Esophagus muscularis mucosa (tissue), 4 donors: ENCODE measurements around the gene NPTXR. TPM values are rescaled to one million over a fixed set of nuclear protein-coding genes. Genes with fewer than 3 reads are reported as not detected.

ENCODE experiments used
- DNase-seq: peaks from one replicate; pipeline ENCODE4 v3.0.0-alpha.2; 2017; ENCODE audit errors: extremely low spot score
- H3K27ac ChIP-seq, 4 donors: fragments of 200-600 bp; sonication (generic); replicated peaks in 1 of 4; 1 replicate in 3 of 4; 2 replicates in 1 of 4; pipeline ENCODE4 v1.5.1; 2016 to 2019; ENCODE audit warnings: mild to moderate bottlenecking in 1 of 4
- H3K27me3 ChIP-seq, 4 donors: fragments of 200-600 bp; sonication (generic); one replicate each; pipeline versions ENCODE4 v1.5.1 to v1.6.0; 2016 to 2019
- H3K36me3 ChIP-seq, 4 donors: fragments of 200-600 bp; sonication (generic); one replicate each; pipeline ENCODE4 v1.5.1; 2016 to 2019
- H3K4me1 ChIP-seq, 4 donors: fragments of 200-600 bp; sonication (generic); one replicate each; pipeline ENCODE4 v1.5.1; 2016 to 2019
- H3K4me3 ChIP-seq, 4 donors: fragments of 200-600 bp; sonication (generic); 1 replicate in 2 of 4; 2 replicates in 2 of 4; pipeline ENCODE4 v1.5.1; 2016 to 2019; ENCODE audit warnings: mild to moderate bottlenecking in 4 of 4, moderate library complexity in 1 of 4
- H3K9me3 ChIP-seq, 4 donors: fragments of 200-600 bp; sonication (generic); 1 replicate in 3 of 4; 2 replicates in 1 of 4; pipeline ENCODE4 v1.5.1; 2016 to 2019
- CTCF ChIP-seq, 3 experiments: fragments of 200-600 bp in 2 of 3; fragments of 450-650 bp in 1 of 3; sonication (generic) in 2 of 3; IDR thresholded peaks; one replicate each; pipeline ENCODE4 v1.5.1; 2017 to 2019; ENCODE audit warnings: antibody characterized with exemption in 3 of 3, mild to moderate bottlenecking in 2 of 3, moderate library complexity in 1 of 3
- EP300 ChIP-seq: sonication (generic); formaldehyde crosslinking; IDR thresholded peaks from one replicate; pipeline ENCODE4 v1.6.1; 2017; ENCODE audit warnings: antibody characterized with exemption
- POLR2A ChIP-seq: fragments of 450-650 bp; IDR thresholded peaks from one replicate; pipeline ENCODE4 v1.6.1; 2017; ENCODE audit warnings: antibody characterized with exemption, moderate library complexity, mild to moderate bottlenecking, low read depth
- POLR2AphosphoS5 ChIP-seq, 2 donors: sonication (generic); formaldehyde crosslinking; IDR thresholded peaks; one replicate each; pipeline ENCODE4 v1.6.1; 2017; ENCODE audit warnings: antibody characterized with exemption in 2 of 2
- WGBS: methylation state at CpG from one replicate; pipeline ENCODE4 v1.1.5; 2018; 5-methylcytosine and 5-hydroxymethylcytosine counted together
- intact Hi-C: fragments of 100-400 bp; cut with DNase I; formaldehyde crosslinking; loops from one replicate; pipeline ENCODE4 v1.15.1; 2023
- total RNA-seq, 4 donors: library from RNA; depleted of rRNA; stranded (reverse); fragments of >200 nt; gene quantifications; one replicate each; pipeline versions ENCODE4 v1.1.0 to v1.2.1, GENCODE V29; 2016

Gene NPTXR
- total RNA-seq, 4 donors from 2014 or later, result 8.2 to 15.0 (median 8.8) TPM

- intact Hi-C loops, result no loop called here
- Histone ChIP-seq H3K27ac (peak overlapping the region; percentile 86 to 90 (median 88)), H3K27me3 (no peaks in the 10 kb centered on the region), H3K4me1 (peaks cover 21 to 43% (median 33%) of the 10 kb centered on the region in 4 donors), H3K36me3 (no peaks in the 10 kb centered on the region), H3K9me3 (no peaks in the 10 kb centered on the region), H3K4me3 (no peak overlapping the region)
- WGBS, result 48% methylated on average over 9 of the region's 9 CpGs
- DNase-seq, result no peak
- TF ChIP-seq POLR2A, result no peak
- TF ChIP-seq POLR2AphosphoS5 (IDR thresholded peaks at IDR 0.05), result no peak
- no peak for TF ChIP-seq EP300
- no peak for TF ChIP-seq CTCF (IDR thresholded peaks at IDR 0.05)
Measured at GRCh38 chr22:38882972-38883622, 39.3 kb upstream of the NPTXR start.

- H3K27ac ChIP-seq, result peak overlapping the region; percentile 86 to 90 (median 88)
- no peaks in the 10 kb centered on the region for H3K36me3 ChIP-seq
- no peak for DNase-seq
- TF ChIP-seq POLR2A (no peak), CTCF (IDR thresholded peaks at IDR 0.05) (no peak), EP300 (no peak), POLR2AphosphoS5 (IDR thresholded peaks at IDR 0.05) (peak in 1 of 2 donors; percentile 53)
- 22% methylated on average over 6 of the region's 8 CpGs for WGBS
- no peaks in the 10 kb centered on the region for H3K27me3 ChIP-seq
- intact Hi-C loops, result no loop called here
- H3K4me1 ChIP-seq, result peaks cover 21 to 43% (median 33%) of the 10 kb centered on the region in 4 donors
- H3K9me3 ChIP-seq, result no peaks in the 10 kb centered on the region
- H3K4me3 ChIP-seq, result peak overlapping the region in 1 of 4 donors; percentile 28
Measured at GRCh38 chr22:38881997-38882879, 38.4 kb upstream of the NPTXR start.

- WGBS, result 8% methylated on average over 9 of the region's 9 CpGs
- H3K4me3 ChIP-seq, result peak overlapping the region; percentile 11 to 36 (median 28)
- H3K27me3 ChIP-seq, result no peaks in the 10 kb centered on the region
- no peaks in the 10 kb centered on the region for H3K9me3 ChIP-seq
- H3K36me3 ChIP-seq, result no peaks in the 10 kb centered on the region
- peaks cover 21 to 43% (median 33%) of the 10 kb centered on the region in 4 donors for H3K4me1 ChIP-seq
- peak; percentile 85 to 96 for TF ChIP-seq POLR2AphosphoS5 (IDR thresholded peaks at IDR 0.05)
- no peak for TF ChIP-seq EP300
- intact Hi-C loops, result no loop called here
- DNase-seq, result no peak
- H3K27ac ChIP-seq, result peak overlapping the region; percentile 86 to 90 (median 88)
Measured at GRCh38 chr22:38881464-38881871, 37.6 kb upstream of the NPTXR start.

GRCh38 chr22:38879961-38880360 is 36.1 kb upstream of the NPTXR start:
- Histone ChIP-seq H3K27me3 (no peaks in the 10 kb centered on the region), H3K9me3 (no peaks in the 10 kb centered on the region), H3K27ac (peak overlapping the region; percentile 86 to 90 (median 88)), H3K4me1 (peaks cover 21 to 43% (median 33%) of the 10 kb centered on the region in 4 donors), H3K36me3 (no peaks in the 10 kb centered on the region), H3K4me3 (no peak overlapping the region)
- intact Hi-C loops, result no loop called here
- TF ChIP-seq CTCF (IDR thresholded peaks at IDR 0.05), result no peak
- TF ChIP-seq POLR2A, result no peak
- TF ChIP-seq EP300, result no peak
- TF ChIP-seq POLR2AphosphoS5 (IDR thresholded peaks at IDR 0.05), result no peak
- WGBS, result 82% methylated on average over 5 of the region's 5 CpGs
- DNase-seq, result no peak

GRCh38 chr22:38879108-38879729 is 35.4 kb upstream of the NPTXR start:
- Histone ChIP-seq H3K4me3 (no peak overlapping the region), H3K36me3 (no peaks in the 10 kb centered on the region), H3K9me3 (no peaks in the 10 kb centered on the region), H3K27me3 (no peaks in the 10 kb centered on the region), H3K4me1 (peaks cover 21 to 43% (median 33%) of the 10 kb centered on the region in 4 donors), H3K27ac (peak overlapping the region in 3 of 4 donors; percentile 86 to 90 (median 87))
- DNase-seq, result no peak
- WGBS, result 83% methylated on average over 5 of the region's 5 CpGs
- TF ChIP-seq POLR2A (no peak), EP300 (no peak), POLR2AphosphoS5 (IDR thresholded peaks at IDR 0.05) (no peak), CTCF (IDR thresholded peaks at IDR 0.05) (no peak)
- intact Hi-C loops, result no loop called here
